GM21447 (cell line): ENCODE results near the gene TRPM2.
A peak's percentile ranks its signal among the peaks of the same experiment; 100 is the strongest.
"Not testable (repeated sequence)": the region's sequence is repeated elsewhere in the genome, so short reads cannot be mapped to it uniquely, and the experiment has no call there.

Experiments used
- ATAC-seq: cut with Tn5 transposase; IDR thresholded peaks from one replicate; pipeline ENCODE4 v1.9.1; 2021; ENCODE audit not compliant: unreplicated experiment

Gene TRPM2

GRCh38 chr21:44333509-44334328, 19.7 kb upstream of the TRPM2 start:
- ATAC-seq = no peak

- no peak for ATAC-seq
These were observed 18.9 kb upstream of the TRPM2 start for GRCh38 chr21:44334329-44335030.

- no peak for ATAC-seq
These were observed 18.0 kb upstream of the TRPM2 start for GRCh38 chr21:44335266-44336059.

- ATAC-seq = no peak
These were observed 16.0 kb upstream of the TRPM2 start for GRCh38 chr21:44337449-44337848.

GRCh38 chr21:44337941-44338895, 15.2 kb upstream of the TRPM2 start:
- no peak for ATAC-seq

- ATAC-seq = peak; percentile 80
These were observed 14.2 kb upstream of the TRPM2 start, which contains the start of gene CFAP410 for GRCh38 chr21:44338971-44339910. CFAP410 (minus strand) TSS chr21:44339390; CDS start chr21:44339194, 196 bp downstream.

GRCh38 chr21:44341726-44342458, 11.5 kb upstream of the TRPM2 start:
- not testable (repeated sequence) for ATAC-seq

- not testable (repeated sequence) for ATAC-seq
These were observed 10.4 kb upstream of the TRPM2 start for GRCh38 chr21:44342981-44343380.

- ATAC-seq = no peak
These were observed 8.8 kb upstream of the TRPM2 start for GRCh38 chr21:44344541-44345183.

GRCh38 chr21:44345495-44345894, 7.9 kb upstream of the TRPM2 start:
- no peak for ATAC-seq

GRCh38 chr21:44347911-44348451, 5.4 kb upstream of the TRPM2 start:
- no peak for ATAC-seq

GRCh38 chr21:44348861-44349260, 4.6 kb upstream of the TRPM2 start:
- ATAC-seq = no peak

GRCh38 chr21:44349416-44349846, 4.0 kb upstream of the TRPM2 start:
- ATAC-seq = no peak

GRCh38 chr21:44349847-44350772, 3.3 kb upstream of the TRPM2 start:
- no peak for ATAC-seq

GRCh38 chr21:44350773-44351481, 2.5 kb upstream of the TRPM2 start:
- ATAC-seq = no peak
